ENCODE data around the gene GOPC. TPM values are rescaled to one million over a fixed set of nuclear protein-coding genes. Genes with fewer than 3 reads are reported as not detected.

GOPC gene
- polyA plus RNA-seq, 2 donors: 8.6 to 12.1 TPM

DNA sequence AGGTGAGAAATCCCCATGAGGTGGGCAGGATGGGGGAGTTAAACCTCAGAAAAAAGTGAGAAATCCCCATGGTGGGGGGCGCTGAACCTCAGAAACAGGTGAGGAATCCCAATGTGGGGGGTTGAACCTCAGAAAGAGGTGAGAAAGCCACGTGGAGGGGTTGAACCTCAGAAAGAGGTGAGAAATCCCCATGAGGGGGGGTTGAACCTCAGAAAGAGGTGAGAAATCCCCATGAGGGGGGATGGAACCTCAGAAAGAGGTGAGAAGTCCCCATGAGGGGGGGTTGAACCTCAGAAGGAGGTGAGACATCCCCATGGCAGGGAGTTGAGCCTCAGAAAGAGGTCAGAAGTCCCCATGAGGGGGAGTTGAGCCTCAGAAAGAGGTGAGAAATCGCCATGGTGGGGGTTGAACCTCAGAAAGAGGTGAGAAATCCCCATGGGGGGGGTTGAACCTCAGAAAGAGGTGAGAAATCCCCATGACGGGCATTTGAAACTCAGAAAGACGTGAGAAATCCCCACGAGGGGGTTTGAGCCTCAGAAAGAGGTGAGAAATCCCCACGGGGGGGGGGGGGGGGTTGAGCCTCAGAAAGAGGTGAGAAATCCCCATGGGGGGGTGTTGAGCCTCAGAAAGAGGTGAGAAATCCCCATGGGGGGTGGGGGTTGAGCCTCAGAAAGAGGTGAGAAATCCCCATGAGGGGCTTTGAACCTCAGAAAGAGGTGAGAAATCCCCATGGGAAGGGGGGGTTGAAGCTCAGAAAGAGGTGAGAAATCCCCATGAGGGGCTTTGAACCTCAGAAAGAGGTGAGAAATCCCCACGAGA, 14.3 kb upstream of the GOPC start:
- H3K36me3 ChIP-seq (ENCODE audit: control insufficient read depth in 2 of 2, insufficient read depth in 2 of 2, low read length in 1 of 2): no peaks in the 10 kb centered on the region
- no peaks in the 10 kb centered on the region for H3K9me3 ChIP-seq (ENCODE audit: control insufficient read depth in 2 of 2, insufficient read depth in 1 of 2, low read depth in 1 of 2, low read length in 1 of 2)
- no peaks in the 10 kb centered on the region for H3K4me1 ChIP-seq (ENCODE audit: control insufficient read depth in 2 of 2, insufficient read depth in 2 of 2, low read length in 1 of 2)
- WGBS, 2 donors: 78 to 80% methylated on average over 8 of the region's 8 CpGs
- H3K4me3 ChIP-seq (ENCODE audit: low read depth in 1 of 2, low read length in 2 of 2): no peak overlapping the region
- H3K27me3 ChIP-seq (ENCODE audit: control insufficient read depth in 1 of 2, insufficient read depth in 2 of 2, low read length in 2 of 2): no peaks in the 10 kb centered on the region
- H3K27ac ChIP-seq (ENCODE audit: low read depth in 2 of 2, low read length in 1 of 2): no peak overlapping the region

DNA sequence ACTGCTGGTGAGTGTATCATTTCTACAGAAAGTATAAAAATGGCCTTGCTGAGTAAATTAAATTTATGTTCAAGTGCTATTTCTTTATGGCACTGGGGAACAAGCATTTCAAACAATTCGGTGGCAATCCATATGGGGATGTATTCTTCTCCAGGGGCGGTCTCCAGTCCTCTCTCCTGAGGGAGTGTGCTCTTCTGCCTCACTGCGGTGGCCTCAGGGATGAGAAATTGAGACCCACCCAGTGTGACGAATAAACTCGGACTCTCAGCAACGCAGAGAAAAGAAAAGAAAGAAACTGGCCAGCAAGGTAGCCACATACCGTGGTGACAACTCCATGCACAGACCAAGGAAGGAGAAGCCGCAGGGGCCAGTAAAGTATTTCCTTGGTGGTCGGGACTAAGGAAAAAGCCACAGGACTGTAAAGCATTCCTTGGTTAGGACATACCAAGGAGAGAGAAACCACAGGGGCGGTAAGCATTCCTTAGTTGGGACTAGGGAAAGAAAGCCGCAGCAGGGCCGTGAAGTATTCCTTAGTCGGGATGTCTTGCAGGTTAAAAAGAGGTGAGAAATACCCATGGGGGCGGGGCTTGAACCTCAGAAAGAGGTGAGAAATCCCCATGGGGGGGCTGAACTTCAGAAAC, 13.6 kb upstream of the GOPC start:
- H3K27ac ChIP-seq (ENCODE audit: low read depth in 2 of 2, low read length in 1 of 2): no peak overlapping the region
- no peaks in the 10 kb centered on the region for H3K9me3 ChIP-seq (ENCODE audit: control insufficient read depth in 2 of 2, insufficient read depth in 1 of 2, low read depth in 1 of 2, low read length in 1 of 2)
- WGBS, 2 donors: 89 to 95% methylated on average over 14 of the region's 14 CpGs
- H3K4me1 ChIP-seq (ENCODE audit: control insufficient read depth in 2 of 2, insufficient read depth in 2 of 2, low read length in 1 of 2): no peaks in the 10 kb centered on the region
- no peaks in the 10 kb centered on the region for H3K36me3 ChIP-seq (ENCODE audit: control insufficient read depth in 2 of 2, insufficient read depth in 2 of 2, low read length in 1 of 2)
- no peak overlapping the region for H3K4me3 ChIP-seq (ENCODE audit: low read depth in 1 of 2, low read length in 2 of 2)
- H3K27me3 ChIP-seq (ENCODE audit: control insufficient read depth in 1 of 2, insufficient read depth in 2 of 2, low read length in 2 of 2): no peaks in the 10 kb centered on the region

DNA sequence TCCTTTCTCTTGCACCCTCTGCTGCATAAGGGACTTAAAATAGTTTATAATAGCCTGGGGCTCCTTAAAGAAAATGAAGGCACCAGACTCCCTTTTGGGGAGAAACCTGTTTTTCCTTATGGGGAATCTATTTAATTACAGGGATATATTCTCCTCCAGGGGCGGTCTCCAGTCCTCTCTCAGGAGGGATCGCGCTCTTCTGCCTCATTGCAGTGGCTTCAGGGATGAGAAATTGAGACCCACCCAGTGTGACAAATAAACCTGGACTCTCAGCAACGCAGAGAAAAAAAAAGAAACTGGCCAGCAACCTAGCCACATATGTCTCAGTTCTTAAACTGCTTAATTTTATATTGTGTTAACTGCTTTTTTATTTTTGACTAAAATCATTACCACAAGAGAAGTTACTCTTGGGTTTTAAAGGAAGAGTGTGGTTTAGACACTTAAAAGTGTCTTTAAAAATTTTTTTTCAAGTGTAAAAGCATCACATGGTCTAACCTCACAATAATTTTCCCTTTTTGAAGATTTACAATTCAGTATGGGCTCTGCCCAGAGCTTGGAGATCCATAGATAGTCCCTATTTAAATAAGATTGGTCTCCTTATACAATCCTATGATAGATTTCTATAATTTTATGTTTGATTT, 11.7 kb upstream of the GOPC start:
- H3K4me1 ChIP-seq (ENCODE audit: control insufficient read depth in 2 of 2, insufficient read depth in 2 of 2, low read length in 1 of 2): no peaks in the 10 kb centered on the region
- H3K27me3 ChIP-seq (ENCODE audit: control insufficient read depth in 1 of 2, insufficient read depth in 2 of 2, low read length in 2 of 2): no peaks in the 10 kb centered on the region
- no peak overlapping the region for H3K4me3 ChIP-seq (ENCODE audit: low read depth in 1 of 2, low read length in 2 of 2)
- H3K9me3 ChIP-seq (ENCODE audit: control insufficient read depth in 2 of 2, insufficient read depth in 1 of 2, low read depth in 1 of 2, low read length in 1 of 2): no peaks in the 10 kb centered on the region
- H3K36me3 ChIP-seq (ENCODE audit: control insufficient read depth in 2 of 2, insufficient read depth in 2 of 2, low read length in 1 of 2): no peaks in the 10 kb centered on the region
- 66 to 70% methylated on average over 4 of the region's 4 CpGs for WGBS, 2 donors
- H3K27ac ChIP-seq (ENCODE audit: low read depth in 2 of 2, low read length in 1 of 2): no peak overlapping the region

DNA sequence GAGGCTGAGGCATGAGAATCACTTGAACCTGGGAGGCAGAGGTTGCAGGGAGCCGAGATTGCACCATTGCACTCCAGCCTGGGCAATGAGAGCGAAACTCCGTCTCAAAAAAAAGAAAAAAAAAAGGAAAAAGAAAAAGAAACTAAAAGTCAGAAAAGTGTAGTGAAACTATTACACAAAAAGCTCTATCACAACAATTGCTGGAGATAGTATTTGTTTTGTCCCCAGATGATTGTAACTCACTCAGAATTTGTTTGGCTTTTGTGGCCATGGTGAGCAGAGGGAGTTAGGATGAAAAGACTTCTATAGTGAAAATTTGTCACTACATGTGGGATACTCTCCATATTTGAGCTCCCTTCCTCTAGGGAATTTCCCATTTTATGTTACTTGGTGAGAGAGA, 5.2 kb upstream of the GOPC start:
- Histone ChIP-seq H3K36me3 (ENCODE audit: control insufficient read depth in 2 of 2, insufficient read depth in 2 of 2, low read length in 1 of 2) (no peaks in the 10 kb centered on the region), H3K27ac (ENCODE audit: low read depth in 2 of 2, low read length in 1 of 2) (no peak overlapping the region), H3K27me3 (ENCODE audit: control insufficient read depth in 1 of 2, insufficient read depth in 2 of 2, low read length in 2 of 2) (no peaks in the 10 kb centered on the region), H3K4me3 (ENCODE audit: low read depth in 1 of 2, low read length in 2 of 2) (no peak overlapping the region), H3K9me3 (ENCODE audit: control insufficient read depth in 2 of 2, insufficient read depth in 1 of 2, low read depth in 1 of 2, low read length in 1 of 2) (no peaks in the 10 kb centered on the region), H3K4me1 (ENCODE audit: control insufficient read depth in 2 of 2, insufficient read depth in 2 of 2, low read length in 1 of 2) (no peaks in the 10 kb centered on the region)
- WGBS, 2 donors: 81 to 84% methylated on average over 3 of the region's 3 CpGs

DNA sequence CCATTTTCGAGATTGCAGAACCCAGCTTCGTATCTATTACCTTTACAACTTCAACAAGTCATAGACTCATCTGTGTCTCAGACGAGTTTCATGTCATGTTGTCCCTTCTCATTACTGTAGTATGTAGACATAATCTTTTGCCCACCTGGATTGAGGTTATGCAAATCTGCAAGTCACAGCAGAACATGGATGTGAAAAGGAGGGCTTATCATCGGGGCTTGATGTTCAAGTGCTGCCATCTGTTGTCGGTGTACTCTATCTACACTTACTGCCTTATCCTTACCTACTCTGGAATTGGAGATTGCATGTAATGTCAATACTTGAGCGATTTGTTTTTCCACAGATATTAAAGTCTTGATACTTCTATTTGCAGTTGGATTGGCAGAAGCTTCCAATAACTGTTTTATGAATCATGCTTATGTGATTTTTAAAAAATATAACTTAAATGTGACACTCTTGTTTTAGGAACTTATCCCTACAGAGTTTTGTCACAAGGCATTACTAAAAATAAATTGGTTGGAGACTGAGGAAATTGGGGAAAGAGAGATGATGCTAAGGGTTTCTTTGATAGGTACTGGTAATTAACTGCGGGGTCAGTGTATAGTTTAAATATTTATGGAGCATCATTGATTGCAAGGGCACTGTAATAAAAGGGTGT, 3.0 kb upstream of the GOPC start:
- H3K27ac ChIP-seq (ENCODE audit: low read depth in 2 of 2, low read length in 1 of 2): no peak overlapping the region
- H3K9me3 ChIP-seq (ENCODE audit: control insufficient read depth in 2 of 2, insufficient read depth in 1 of 2, low read depth in 1 of 2, low read length in 1 of 2): no peaks in the 10 kb centered on the region
- H3K4me3 ChIP-seq (ENCODE audit: low read depth in 1 of 2, low read length in 2 of 2): no peak overlapping the region
- 30 to 31% methylated on average over 7 of the region's 7 CpGs for WGBS, 2 donors
- no peaks in the 10 kb centered on the region for H3K36me3 ChIP-seq (ENCODE audit: control insufficient read depth in 2 of 2, insufficient read depth in 2 of 2, low read length in 1 of 2)
- no peaks in the 10 kb centered on the region for H3K27me3 ChIP-seq (ENCODE audit: control insufficient read depth in 1 of 2, insufficient read depth in 2 of 2, low read length in 2 of 2)
- no peaks in the 10 kb centered on the region for H3K4me1 ChIP-seq (ENCODE audit: control insufficient read depth in 2 of 2, insufficient read depth in 2 of 2, low read length in 1 of 2)

DNA sequence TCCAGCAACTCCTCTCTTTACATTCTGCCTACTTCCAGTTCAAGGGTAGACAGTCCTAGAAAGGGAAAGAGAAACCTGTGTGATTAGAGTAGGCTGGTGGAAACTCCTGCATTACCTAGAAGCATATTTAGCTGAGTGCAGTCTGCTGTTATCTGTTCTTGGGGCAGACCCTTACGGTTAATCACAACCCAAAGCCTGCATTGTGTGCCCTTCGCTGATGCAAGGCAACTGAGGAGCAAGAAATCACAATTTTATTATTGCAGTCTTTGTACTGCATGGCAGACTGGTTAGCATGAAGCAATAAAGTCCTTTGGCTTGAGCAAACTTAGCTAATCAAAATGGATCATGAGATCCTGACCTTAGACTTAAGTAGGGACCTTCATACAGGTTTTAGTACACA, 1.5 kb upstream of the GOPC start:
- Histone ChIP-seq H3K4me3 (ENCODE audit: low read depth in 1 of 2, low read length in 2 of 2) (no peak overlapping the region), H3K36me3 (ENCODE audit: control insufficient read depth in 2 of 2, insufficient read depth in 2 of 2, low read length in 1 of 2) (no peaks in the 10 kb centered on the region), H3K9me3 (ENCODE audit: control insufficient read depth in 2 of 2, insufficient read depth in 1 of 2, low read depth in 1 of 2, low read length in 1 of 2) (no peaks in the 10 kb centered on the region), H3K4me1 (ENCODE audit: control insufficient read depth in 2 of 2, insufficient read depth in 2 of 2, low read length in 1 of 2) (no peaks in the 10 kb centered on the region), H3K27me3 (ENCODE audit: control insufficient read depth in 1 of 2, insufficient read depth in 2 of 2, low read length in 2 of 2) (no peaks in the 10 kb centered on the region), H3K27ac (ENCODE audit: low read depth in 2 of 2, low read length in 1 of 2) (no peak overlapping the region)
- 89 to 93% methylated on average over 2 of the region's 2 CpGs for WGBS, 2 donors

DNA sequence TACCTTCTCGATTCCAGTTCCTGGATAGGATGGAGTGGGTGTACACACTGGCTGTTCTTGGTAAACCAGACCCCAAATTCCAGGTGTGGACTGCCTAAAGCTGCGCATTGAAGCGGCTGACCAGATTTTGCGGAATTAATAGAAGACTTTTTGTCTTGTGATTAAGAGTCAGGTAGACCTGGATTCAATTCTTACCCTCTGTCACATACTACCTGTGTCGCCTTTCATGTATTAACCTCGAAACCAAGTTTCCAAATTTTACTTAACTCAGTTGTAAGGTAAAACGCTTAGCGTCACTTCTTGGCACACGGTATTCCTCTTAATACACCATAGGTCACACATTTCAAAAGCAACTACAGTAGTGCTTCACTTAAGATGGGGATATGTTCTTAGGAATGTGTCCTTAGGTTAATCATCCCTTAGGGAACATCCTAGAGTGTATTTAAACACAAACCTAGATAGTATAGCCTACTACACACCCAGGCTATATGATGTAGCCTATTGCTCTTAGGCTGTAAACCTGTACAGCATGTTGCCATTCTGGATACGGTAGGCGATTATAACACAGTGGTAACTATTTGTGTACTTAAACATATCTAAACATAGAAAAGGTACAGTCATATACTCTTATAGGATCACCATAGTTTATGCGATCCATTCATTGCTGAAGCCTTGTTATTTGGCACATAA, 733 bp upstream of the GOPC start:
- H3K4me3 ChIP-seq (ENCODE audit: low read depth in 1 of 2, low read length in 2 of 2): peak overlapping the region; percentile 91 to 95
- H3K27me3 ChIP-seq (ENCODE audit: control insufficient read depth in 1 of 2, insufficient read depth in 2 of 2, low read length in 2 of 2): no peaks in the 10 kb centered on the region
- no peaks in the 10 kb centered on the region for H3K9me3 ChIP-seq (ENCODE audit: control insufficient read depth in 2 of 2, insufficient read depth in 1 of 2, low read depth in 1 of 2, low read length in 1 of 2)
- peaks cover 0 to 2% of the 10 kb centered on the region in 2 donors for H3K36me3 ChIP-seq (ENCODE audit: control insufficient read depth in 2 of 2, insufficient read depth in 2 of 2, low read length in 1 of 2)
- 52% methylated on average over 12 of the region's 12 CpGs for WGBS, 2 donors
- H3K4me1 ChIP-seq (ENCODE audit: control insufficient read depth in 2 of 2, insufficient read depth in 2 of 2, low read length in 1 of 2): no peaks in the 10 kb centered on the region
- H3K27ac ChIP-seq (ENCODE audit: low read depth in 2 of 2, low read length in 1 of 2): peak overlapping the region; percentile 97 to 100

DNA sequence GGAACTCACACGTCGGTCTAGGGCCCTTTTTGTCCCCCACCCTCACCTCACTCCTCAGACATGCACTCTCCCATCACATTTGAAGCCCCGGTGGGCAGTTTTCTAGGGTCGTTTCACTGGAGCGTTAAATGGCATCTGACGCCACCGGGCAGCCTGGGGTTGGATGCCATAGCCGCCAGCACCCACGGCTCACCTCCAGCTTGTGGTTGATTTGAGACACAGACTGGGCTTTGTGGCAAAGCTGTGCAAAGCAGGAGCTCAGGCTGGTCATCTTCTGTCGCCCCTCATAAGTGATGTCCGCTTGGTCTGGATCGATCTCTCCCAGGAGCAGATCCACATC, 530 bp downstream of the GOPC start:
- no peaks in the 10 kb centered on the region for H3K9me3 ChIP-seq (ENCODE audit: control insufficient read depth in 2 of 2, insufficient read depth in 1 of 2, low read depth in 1 of 2, low read length in 1 of 2)
- H3K4me1 ChIP-seq (ENCODE audit: control insufficient read depth in 2 of 2, insufficient read depth in 2 of 2, low read length in 1 of 2): no peaks in the 10 kb centered on the region
- 1% methylated on average over 12 of the region's 12 CpGs for WGBS, 2 donors
- H3K4me3 ChIP-seq (ENCODE audit: low read depth in 1 of 2, low read length in 2 of 2): peak overlapping the region; percentile 91 to 95
- H3K27ac ChIP-seq (ENCODE audit: low read depth in 2 of 2, low read length in 1 of 2): peak overlapping the region; percentile 76 to 100
- H3K36me3 ChIP-seq (ENCODE audit: control insufficient read depth in 2 of 2, insufficient read depth in 2 of 2, low read length in 1 of 2): peaks cover 0 to 2% of the 10 kb centered on the region in 2 donors
- H3K27me3 ChIP-seq (ENCODE audit: control insufficient read depth in 1 of 2, insufficient read depth in 2 of 2, low read length in 2 of 2): no peaks in the 10 kb centered on the region

DNA sequence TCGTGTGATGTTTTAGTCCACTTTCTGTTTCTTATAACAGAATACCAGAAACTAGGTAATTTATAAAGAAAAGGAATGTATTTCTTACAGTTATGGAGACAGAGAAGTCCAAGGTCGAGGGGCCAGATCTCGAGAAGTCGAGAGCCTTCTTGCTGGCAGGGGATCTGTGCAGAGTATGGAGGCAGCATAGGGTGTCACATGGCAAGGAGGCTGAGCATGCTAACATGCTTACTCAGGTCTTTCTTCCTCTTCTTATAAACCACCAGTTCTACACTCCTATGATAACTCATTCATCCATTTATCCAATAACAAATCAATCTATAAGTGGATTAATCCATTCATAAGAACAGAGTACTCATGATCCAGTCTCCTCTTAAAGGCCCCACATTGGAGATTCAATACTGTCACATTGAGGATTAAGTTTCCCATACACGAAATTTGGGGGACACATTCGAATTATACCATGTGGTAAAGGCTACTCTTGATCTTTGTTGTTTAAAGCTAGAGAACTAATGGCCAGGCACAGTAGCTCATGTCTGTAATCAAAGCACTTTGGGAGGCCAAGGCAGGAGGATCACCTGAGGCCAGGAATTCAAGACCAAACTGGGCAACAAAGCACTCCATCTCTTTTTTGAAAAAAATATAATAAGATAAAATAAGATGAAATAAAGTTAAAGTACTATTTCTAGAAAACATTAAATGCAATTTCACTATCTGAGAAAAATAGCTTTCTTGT, 2.1 kb downstream of the GOPC start:
- 61 to 86% methylated on average over 6 of the region's 6 CpGs for WGBS, 2 donors
- H3K27ac ChIP-seq (ENCODE audit: low read depth in 2 of 2, low read length in 1 of 2): no peak overlapping the region
- H3K4me1 ChIP-seq (ENCODE audit: control insufficient read depth in 2 of 2, insufficient read depth in 2 of 2, low read length in 1 of 2): no peaks in the 10 kb centered on the region
- H3K4me3 ChIP-seq (ENCODE audit: low read depth in 1 of 2, low read length in 2 of 2): no peak overlapping the region
- H3K36me3 ChIP-seq (ENCODE audit: control insufficient read depth in 2 of 2, insufficient read depth in 2 of 2, low read length in 1 of 2): peaks cover 0 to 2% of the 10 kb centered on the region in 2 donors
- no peaks in the 10 kb centered on the region for H3K27me3 ChIP-seq (ENCODE audit: control insufficient read depth in 1 of 2, insufficient read depth in 2 of 2, low read length in 2 of 2)
- H3K9me3 ChIP-seq (ENCODE audit: control insufficient read depth in 2 of 2, insufficient read depth in 1 of 2, low read depth in 1 of 2, low read length in 1 of 2): no peaks in the 10 kb centered on the region
